Right cardiac atrium (tissue), 5 donors: Measurements from ENCODE around the gene ZNF267. TPM values are rescaled to one million over a fixed set of nuclear protein-coding genes. Genes with fewer than 3 reads are reported as not detected.
A peak's percentile ranks its signal among the peaks of the same experiment; 100 is the strongest.
"Not testable (repeated sequence)": the region's sequence is repeated elsewhere in the genome, so short reads cannot be mapped to it uniquely, and the experiment has no call there.

Source experiments
- ATAC-seq, 2 donors: fragments of 200-7000 bp; cut with Tn5 transposase; one replicate each; pipeline versions ENCODE4 v1.8.0 to v1.9.1; 2020; ENCODE audit warnings: moderate library complexity in 2 of 2, mild to moderate bottlenecking in 1 of 2
- DNase-seq, 3 donors: peaks; one replicate each; pipeline ENCODE4 v3.0.0-alpha.2; 2020
- H3K27ac ChIP-seq: one replicate; pipeline ENCODE4 v1.5.1; 2013; ENCODE audit warnings: mild to moderate bottlenecking, low read length, control low read depth, moderate library complexity
- H3K27me3 ChIP-seq: one replicate; pipeline ENCODE4 v1.6.1; 2013; ENCODE audit not compliant: control insufficient read depth, insufficient read depth
- H3K4me1 ChIP-seq: one replicate; pipeline ENCODE4 v1.6.1; 2013; ENCODE audit warnings: low read length; ENCODE audit not compliant: control insufficient read depth, insufficient read depth
- H3K4me3 ChIP-seq: one replicate; pipeline ENCODE4 v1.5.1; 2013; ENCODE audit warnings: low read length, control low read depth
- H3K9me3 ChIP-seq: one replicate; pipeline ENCODE4 v1.6.1; 2013; ENCODE audit warnings: low read length; ENCODE audit not compliant: control insufficient read depth
- WGBS: extraction: QIAGEN DNeasy Blood & Tissue Kit; methylation state at CpG from one replicate; pipeline ENCODE4 v1.1.7; 2013; 5-methylcytosine and 5-hydroxymethylcytosine counted together
- intact Hi-C, 4 donors: fragments of 100-400 bp; cut with DNase I; formaldehyde crosslinking; loops; one replicate each; pipeline versions ENCODE4 v1.11.0 to v1.14.0; 2022 to 2023
- polyA plus RNA-seq: library from polyadenylated mRNA; stranded (reverse); fragments of 200-250 nt; gene quantifications from one replicate; pipeline ENCODE4 v1.2.3, GENCODE V29; 2013
- total RNA-seq, 4 donors: library from RNA; stranded (reverse); fragmentation: NEBNext Ultra II Directional; extraction: Animal tissue kit (Norgen Biotek cat#: 25700); gene quantifications; one replicate each; pipeline ENCODE4 v1.2.1, GENCODE V29; 2021
- donor health status: healthy with polysubstance abuse.
- donor health status: DM: no; HTN: yes; CAD: no.
- donor health status: DM: no; HTN: no; CAD: no.
- donor health status: DM: no; HTN: yes; CAD: no; lungs with severe emphysema.
- donor health status: DM: yes; HTN: yes; CAD: no.

ZNF267 gene
- total and polyA plus RNA-seq, 5 donors, result 3.4 to 9.9 (median 7.1) TPM

DNA sequence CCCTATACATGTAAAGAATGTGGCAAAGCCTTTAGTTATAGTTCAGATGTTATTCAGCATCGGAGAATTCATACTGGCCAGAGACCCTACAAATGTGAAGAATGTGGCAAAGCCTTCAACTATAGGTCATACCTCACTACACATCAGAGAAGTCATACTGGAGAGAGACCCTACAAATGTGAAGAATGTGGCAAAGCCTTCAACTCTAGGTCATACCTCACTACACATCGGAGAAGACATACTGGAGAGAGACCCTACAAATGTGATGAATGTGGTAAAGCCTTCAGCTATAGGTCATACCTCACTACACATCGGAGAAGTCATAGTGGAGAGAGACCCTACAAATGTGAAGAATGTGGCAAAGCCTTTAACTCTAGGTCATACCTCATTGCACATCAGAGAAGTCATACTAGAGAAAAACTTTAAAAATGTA lies 42.5 kb downstream of the ZNF267 start:
- Histone ChIP-seq H3K4me3 (peak overlapping the region; percentile 26), H3K27me3 (no peaks in the 10 kb centered on the region), H3K27ac (no peak overlapping the region), H3K4me1 (no peaks in the 10 kb centered on the region), H3K9me3 (peaks cover 23% of the 10 kb centered on the region)
- intact Hi-C loops, result no loop called here
- ATAC-seq (no peak), DNase-seq (no peak)
- WGBS, result 99% methylated on average over 3 of the region's 3 CpGs

DNA sequence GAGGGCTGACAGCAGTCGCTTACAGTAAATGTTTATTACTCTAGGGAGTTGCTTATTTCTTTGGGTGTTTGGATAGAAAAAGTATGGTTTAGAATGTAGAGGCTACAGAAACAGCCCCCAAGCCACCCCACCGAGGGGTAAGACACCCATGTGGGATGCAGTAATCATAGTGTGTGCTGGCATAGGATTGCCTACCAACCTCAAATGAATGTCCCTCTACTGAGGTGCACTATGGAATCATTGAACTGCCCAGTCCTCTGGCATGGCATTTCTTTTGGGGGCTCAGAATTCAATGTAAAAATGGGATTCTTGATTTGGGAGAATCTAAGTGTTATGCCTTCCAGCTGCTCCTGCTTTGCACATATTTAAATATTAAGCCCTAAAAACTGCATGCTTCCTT lies 46.8 kb downstream of the ZNF267 start:
- Histone ChIP-seq H3K9me3 (peaks cover 10% of the 10 kb centered on the region), H3K4me3 (no peak overlapping the region), H3K4me1 (no peaks in the 10 kb centered on the region), H3K27me3 (no peaks in the 10 kb centered on the region), H3K27ac (no peak overlapping the region)
- DNase-seq, result no peak
- intact Hi-C loops, result no loop called here
- WGBS, result 96% methylated on average over 2 of the region's 2 CpGs
- ATAC-seq, result no peak

DNA sequence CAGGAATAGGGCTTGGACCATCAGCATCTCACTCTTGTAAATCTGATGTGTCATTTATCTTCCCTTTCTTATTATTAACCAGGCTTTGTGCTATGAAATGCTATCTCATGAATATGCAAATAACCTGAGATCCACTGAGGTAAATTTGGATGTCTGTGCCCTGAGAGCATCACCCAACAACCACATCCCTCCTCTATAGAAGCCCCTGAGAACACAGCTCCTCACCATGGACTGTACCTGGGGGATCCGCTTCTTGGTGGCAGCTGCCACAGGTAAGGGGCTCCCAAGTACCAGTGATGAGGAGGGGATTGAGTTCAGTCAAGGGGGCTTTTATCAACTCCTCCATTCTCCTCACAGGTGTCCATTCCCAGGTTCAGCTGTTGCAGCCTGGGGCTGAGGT lies 78.2 kb downstream of the ZNF267 start:
- ATAC-seq, H3K4me3 ChIP-seq, H3K4me1 ChIP-seq, H3K27ac ChIP-seq, H3K27me3 ChIP-seq, intact Hi-C loops, DNase-seq, H3K9me3 ChIP-seq: not testable (repeated sequence)
- 87% methylated on average over 1 of the region's 1 CpG for WGBS

DNA sequence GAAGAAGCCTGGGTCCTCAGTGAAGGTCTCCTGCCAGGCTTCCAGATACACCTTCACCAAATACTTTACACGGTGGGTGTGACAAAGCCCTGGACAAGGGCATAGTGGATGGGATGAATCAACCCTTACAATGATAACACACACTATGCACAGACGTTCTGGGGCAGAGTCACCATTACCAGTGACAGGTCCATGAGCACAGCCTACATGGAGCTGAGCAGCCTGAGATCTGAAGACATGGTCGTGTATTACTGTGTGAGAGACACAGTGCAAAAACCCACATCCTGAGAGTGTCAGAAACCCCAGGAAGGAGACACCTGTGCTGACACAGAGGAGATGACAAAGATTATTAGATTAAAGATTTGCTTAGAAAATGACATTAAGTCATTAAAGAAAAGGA lies 78.6 kb downstream of the ZNF267 start:
- H3K9me3 ChIP-seq, H3K27ac ChIP-seq, DNase-seq, H3K4me1 ChIP-seq, H3K4me3 ChIP-seq, ATAC-seq, H3K27me3 ChIP-seq, intact Hi-C loops: not testable (repeated sequence)
- 17% methylated on average over 2 of the region's 3 CpGs for WGBS

DNA sequence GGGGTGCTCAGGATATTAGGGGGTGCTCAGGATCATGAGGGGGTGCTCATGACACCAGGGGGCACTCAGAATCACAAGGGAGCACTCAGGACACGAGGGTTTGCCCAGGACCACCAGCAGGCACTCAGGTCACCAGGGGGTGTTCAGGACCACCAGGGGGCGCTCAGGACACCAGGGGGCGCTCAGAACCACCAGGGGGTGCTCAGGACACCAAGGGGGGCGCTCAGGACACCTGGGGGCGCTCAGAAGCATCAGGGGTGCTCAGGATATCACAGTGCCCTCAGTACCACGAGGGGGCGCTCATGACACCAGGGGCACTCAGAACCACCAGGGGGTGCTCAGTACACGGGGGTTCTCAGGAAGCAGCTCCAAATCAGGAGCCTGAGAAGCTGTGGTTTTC lies 82.6 kb downstream of the ZNF267 start:
- H3K9me3 ChIP-seq, H3K4me3 ChIP-seq, H3K27me3 ChIP-seq, intact Hi-C loops, H3K27ac ChIP-seq, H3K4me1 ChIP-seq, DNase-seq, ATAC-seq: not testable (repeated sequence)
- 43% methylated on average over 6 of the region's 8 CpGs for WGBS

DNA sequence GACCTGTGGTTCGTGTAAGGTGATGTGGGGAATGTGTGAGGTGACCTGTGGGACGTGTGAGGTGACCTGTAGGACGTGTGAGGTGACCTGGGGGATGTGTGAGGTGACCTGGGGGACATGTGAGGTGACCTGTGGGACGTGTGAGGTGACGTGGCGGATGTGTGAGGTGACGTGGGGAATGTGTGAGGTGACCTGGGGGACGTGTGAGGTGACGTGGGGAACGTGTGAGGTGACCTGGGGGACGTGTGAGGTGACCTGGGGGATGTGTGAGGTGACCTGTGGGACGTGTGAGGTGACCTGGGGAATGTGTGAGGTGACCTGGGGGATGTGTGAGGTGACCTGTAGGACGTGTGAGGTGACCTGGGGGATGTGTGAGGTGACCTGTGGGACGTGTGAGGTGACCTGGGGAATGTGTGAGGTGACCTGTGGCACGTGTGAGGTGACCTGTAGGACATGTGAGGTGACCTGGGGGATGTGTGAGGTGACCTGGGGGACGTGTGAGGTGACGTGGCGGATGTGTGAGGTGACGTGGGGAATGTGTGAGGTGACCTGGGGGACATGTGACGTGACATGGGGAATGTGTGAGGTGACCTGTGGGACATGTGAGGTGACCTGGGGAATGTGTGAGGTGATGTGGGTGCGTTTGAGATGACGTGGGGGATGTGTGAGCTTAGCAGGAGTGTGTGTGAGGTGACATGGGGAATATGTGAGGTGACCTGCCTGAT lies 86.7 kb downstream of the ZNF267 start:
- H3K9me3 ChIP-seq, H3K4me1 ChIP-seq, ATAC-seq, H3K4me3 ChIP-seq, H3K27me3 ChIP-seq, intact Hi-C loops, H3K27ac ChIP-seq, DNase-seq: not testable (repeated sequence)
- 68% methylated on average over 22 of the region's 22 CpGs for WGBS
